HFF-Myc (cell line): Measurements from ENCODE around the gene PIK3R5.
"Not testable (repeated sequence)": the region's sequence is repeated elsewhere in the genome, so short reads cannot be mapped to it uniquely, and the experiment has no call there.

Source experiments
- DNase-seq: peaks from one replicate; pipeline ENCODE4 v3.0.0-alpha.2; 2011; ENCODE audit warnings: low read depth; ENCODE audit errors: extremely low read depth
- H3K4me3 ChIP-seq: replicated peaks from 2 replicates; pipeline ENCODE4 v1.5.1; 2011; ENCODE audit warnings: low read depth, mild to moderate bottlenecking, control low read depth, low read length
- CTCF ChIP-seq: IDR thresholded peaks from 2 replicates; pipeline ENCODE4 v1.5.1; 2012; ENCODE audit warnings: mild to moderate bottlenecking, low read depth, low read length, control low read depth; ENCODE audit errors: missing control alignments

The PIK3R5 gene

GRCh38 chr17:9001559-9001958 is 36.1 kb upstream of the PIK3R5 start:
- no peak for TF ChIP-seq CTCF
- H3K4me3 ChIP-seq, result no peak overlapping the region
- DNase-seq, result no peak

- DNase-seq, result no peak
- H3K4me3 ChIP-seq, result no peak overlapping the region
- peak; percentile 95 for TF ChIP-seq CTCF
Observed at GRCh38 chr17:8997994-8998628, 32.6 kb upstream of the PIK3R5 start.

- H3K4me3 ChIP-seq, result no peak overlapping the region
- DNase-seq, result no peak
- no peak for TF ChIP-seq CTCF
Observed at GRCh38 chr17:8995711-8996110, 30.2 kb upstream of the PIK3R5 start.

- DNase-seq, result no peak
- TF ChIP-seq CTCF, result peak; percentile 90
- no peak overlapping the region for H3K4me3 ChIP-seq
Observed at GRCh38 chr17:8994319-8994718, 28.8 kb upstream of the PIK3R5 start.

GRCh38 chr17:8991514-8992285 is 26.2 kb upstream of the PIK3R5 start:
- peak; percentile 79 for TF ChIP-seq CTCF
- no peak overlapping the region for H3K4me3 ChIP-seq
- no peak for DNase-seq

- DNase-seq, H3K4me3 ChIP-seq: not testable (repeated sequence)
Observed at GRCh38 chr17:8988263-8988935, 22.9 kb upstream of the PIK3R5 start.

- no peak overlapping the region for H3K4me3 ChIP-seq
- no peak for TF ChIP-seq CTCF
- no peak for DNase-seq
Observed at GRCh38 chr17:8986295-8986694, 20.8 kb upstream of the PIK3R5 start.
